ENCODE results near the gene LRRK2.

Gene LRRK2

GRCh38 chr12:40310211-40310610, 85.4 kb downstream of the LRRK2 start:
- H3K27ac ChIP-seq (ENCODE audit: insufficient read depth, low read length, poor library complexity, severe bottlenecking): no peak overlapping the region
- H3K4me3 ChIP-seq (ENCODE audit: insufficient read depth, low read depth, low read length, poor library complexity, severe bottlenecking): no peak overlapping the region
- no peaks in the 10 kb centered on the region for H3K9me3 ChIP-seq (ENCODE audit: control insufficient read depth, low read length)
- DNase-seq: no peak
- H3K4me1 ChIP-seq (ENCODE audit: control insufficient read depth, insufficient read depth, low read length, poor library complexity, severe bottlenecking): no peaks in the 10 kb centered on the region
- H3K27me3 ChIP-seq (replicated peaks; ENCODE audit: control insufficient read depth, insufficient read depth, low read length, poor library complexity, severe bottlenecking): no peaks in the 10 kb centered on the region
- H3K36me3 ChIP-seq (ENCODE audit: control insufficient read depth, insufficient read depth, low read length): no peaks in the 10 kb centered on the region

- Histone ChIP-seq H3K4me1 (ENCODE audit: control insufficient read depth, insufficient read depth, low read length, poor library complexity, severe bottlenecking) (no peaks in the 10 kb centered on the region), H3K4me3 (ENCODE audit: insufficient read depth, low read depth, low read length, poor library complexity, severe bottlenecking) (no peak overlapping the region), H3K36me3 (ENCODE audit: control insufficient read depth, insufficient read depth, low read length) (no peaks in the 10 kb centered on the region), H3K9me3 (ENCODE audit: control insufficient read depth, low read length) (no peaks in the 10 kb centered on the region), H3K27ac (ENCODE audit: insufficient read depth, low read length, poor library complexity, severe bottlenecking) (no peak overlapping the region), H3K27me3 (replicated peaks; ENCODE audit: control insufficient read depth, insufficient read depth, low read length, poor library complexity, severe bottlenecking) (no peaks in the 10 kb centered on the region)
- no peak for DNase-seq
These were observed 87.4 kb downstream of the LRRK2 start for GRCh38 chr12:40312196-40312595.

DNA sequence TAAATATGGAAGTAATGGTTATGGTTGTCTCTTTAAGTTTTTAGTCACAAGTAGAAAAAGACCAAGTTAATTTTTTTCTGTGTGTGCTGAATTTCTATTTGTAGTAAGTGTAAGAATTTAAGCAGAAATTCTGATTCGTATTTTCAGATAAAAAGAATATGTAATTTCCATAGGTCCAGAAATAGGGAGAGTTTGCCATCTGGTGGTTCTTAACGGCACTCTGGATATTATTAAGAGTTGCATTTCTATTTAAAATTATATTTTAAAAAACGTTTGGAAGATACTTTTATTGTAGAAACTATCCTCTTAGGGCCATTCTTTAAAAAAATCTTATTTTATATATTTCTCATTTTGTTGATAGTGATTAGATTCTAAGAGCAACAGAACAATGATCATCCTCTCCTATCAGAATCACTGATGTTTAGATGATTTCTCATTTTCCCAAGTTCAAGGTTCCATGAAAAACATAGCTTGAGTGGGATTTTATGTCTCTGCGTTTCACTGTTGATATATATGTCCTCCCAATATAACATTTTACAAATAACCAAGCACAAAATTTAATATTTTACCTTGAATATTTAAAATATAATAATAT, 88.3 kb downstream of the LRRK2 start:
- Histone ChIP-seq H3K36me3 (ENCODE audit: control insufficient read depth, insufficient read depth, low read length) (no peaks in the 10 kb centered on the region), H3K9me3 (ENCODE audit: control insufficient read depth, low read length) (no peaks in the 10 kb centered on the region), H3K27ac (ENCODE audit: insufficient read depth, low read length, poor library complexity, severe bottlenecking) (no peak overlapping the region), H3K27me3 (replicated peaks; ENCODE audit: control insufficient read depth, insufficient read depth, low read length, poor library complexity, severe bottlenecking) (no peaks in the 10 kb centered on the region), H3K4me3 (ENCODE audit: insufficient read depth, low read depth, low read length, poor library complexity, severe bottlenecking) (no peak overlapping the region), H3K4me1 (ENCODE audit: control insufficient read depth, insufficient read depth, low read length, poor library complexity, severe bottlenecking) (no peaks in the 10 kb centered on the region)
- DNase-seq: no peak

DNA sequence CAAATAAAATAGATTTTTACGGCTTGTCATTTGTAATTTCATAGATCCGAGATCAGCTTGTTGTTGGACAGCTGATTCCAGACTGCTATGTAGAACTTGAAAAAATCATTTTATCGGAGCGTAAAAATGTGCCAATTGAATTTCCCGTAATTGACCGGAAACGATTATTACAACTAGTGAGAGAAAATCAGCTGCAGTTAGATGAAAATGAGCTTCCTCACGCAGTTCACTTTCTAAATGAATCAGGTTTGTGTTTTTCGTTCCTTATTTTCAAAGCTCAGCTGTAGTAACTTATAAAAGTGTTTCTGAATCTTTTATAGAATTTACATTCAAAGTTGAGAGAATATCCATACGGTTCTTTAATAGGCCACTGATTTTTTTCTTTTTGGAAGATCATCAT, 89.1 kb downstream of the LRRK2 start:
- no peak for DNase-seq
- H3K27ac ChIP-seq (ENCODE audit: insufficient read depth, low read length, poor library complexity, severe bottlenecking): no peak overlapping the region
- no peaks in the 10 kb centered on the region for H3K36me3 ChIP-seq (ENCODE audit: control insufficient read depth, insufficient read depth, low read length)
- no peaks in the 10 kb centered on the region for H3K4me1 ChIP-seq (ENCODE audit: control insufficient read depth, insufficient read depth, low read length, poor library complexity, severe bottlenecking)
- H3K4me3 ChIP-seq (ENCODE audit: insufficient read depth, low read depth, low read length, poor library complexity, severe bottlenecking): no peak overlapping the region
- H3K9me3 ChIP-seq (ENCODE audit: control insufficient read depth, low read length): no peaks in the 10 kb centered on the region
- no peaks in the 10 kb centered on the region for H3K27me3 ChIP-seq (replicated peaks; ENCODE audit: control insufficient read depth, insufficient read depth, low read length, poor library complexity, severe bottlenecking)

DNA sequence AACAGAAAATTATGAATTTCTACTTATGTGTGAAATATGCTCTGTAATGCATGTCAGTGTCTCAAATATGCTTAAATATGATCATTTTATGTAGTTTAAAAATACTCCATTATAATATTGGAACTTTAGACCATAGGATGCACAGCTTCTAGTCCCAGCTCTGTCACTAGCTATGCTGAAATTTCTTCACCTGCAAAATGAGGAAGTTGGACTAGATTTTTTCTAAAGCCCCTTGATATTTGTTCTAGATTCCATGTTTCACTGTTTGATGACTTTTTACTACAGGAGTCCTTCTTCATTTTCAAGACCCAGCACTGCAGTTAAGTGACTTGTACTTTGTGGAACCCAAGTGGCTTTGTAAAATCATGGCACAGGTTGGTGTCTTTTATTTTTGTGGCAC, 90.1 kb downstream of the LRRK2 start:
- H3K27me3 ChIP-seq (replicated peaks; ENCODE audit: control insufficient read depth, insufficient read depth, low read length, poor library complexity, severe bottlenecking): no peaks in the 10 kb centered on the region

DNA sequence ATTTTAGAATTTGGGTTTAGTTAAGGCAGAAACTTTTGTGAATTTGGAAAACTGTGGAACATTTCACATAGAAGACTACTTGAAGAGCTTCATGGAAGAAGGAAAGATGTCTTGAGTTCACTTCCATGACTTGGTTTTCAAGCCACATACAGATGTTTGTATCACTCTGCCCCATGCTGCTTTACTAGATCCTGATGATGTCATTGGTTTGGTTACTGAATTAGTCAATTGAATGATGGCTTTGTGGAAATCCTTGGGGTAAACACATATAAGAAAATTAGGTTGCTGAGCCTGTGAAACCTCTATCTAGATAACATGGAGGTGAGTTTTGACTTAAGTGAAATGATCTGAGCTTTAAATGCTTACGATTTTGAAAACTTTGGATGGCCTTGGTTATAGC, 90.6 kb downstream of the LRRK2 start:
- no peak overlapping the region for H3K4me3 ChIP-seq (ENCODE audit: insufficient read depth, low read depth, low read length, poor library complexity, severe bottlenecking)
- no peak overlapping the region for H3K27ac ChIP-seq (ENCODE audit: insufficient read depth, low read length, poor library complexity, severe bottlenecking)
- H3K27me3 ChIP-seq (replicated peaks; ENCODE audit: control insufficient read depth, insufficient read depth, low read length, poor library complexity, severe bottlenecking): no peaks in the 10 kb centered on the region
- H3K4me1 ChIP-seq (ENCODE audit: control insufficient read depth, insufficient read depth, low read length, poor library complexity, severe bottlenecking): no peaks in the 10 kb centered on the region
- no peaks in the 10 kb centered on the region for H3K9me3 ChIP-seq (ENCODE audit: control insufficient read depth, low read length)
- H3K36me3 ChIP-seq (ENCODE audit: control insufficient read depth, insufficient read depth, low read length): no peaks in the 10 kb centered on the region
- no peak for DNase-seq

More for the DNA sequence above, 90.1 kb downstream of the LRRK2 start:
- H3K36me3 ChIP-seq (ENCODE audit: control insufficient read depth, insufficient read depth, low read length): no peaks in the 10 kb centered on the region
- H3K4me3 ChIP-seq (ENCODE audit: insufficient read depth, low read depth, low read length, poor library complexity, severe bottlenecking): no peak overlapping the region
- H3K9me3 ChIP-seq (ENCODE audit: control insufficient read depth, low read length): no peaks in the 10 kb centered on the region
- no peaks in the 10 kb centered on the region for H3K4me1 ChIP-seq (ENCODE audit: control insufficient read depth, insufficient read depth, low read length, poor library complexity, severe bottlenecking)
- no peak for DNase-seq
- H3K27ac ChIP-seq (ENCODE audit: insufficient read depth, low read length, poor library complexity, severe bottlenecking): no peak overlapping the region

- H3K27ac ChIP-seq (ENCODE audit: insufficient read depth, low read length, poor library complexity, severe bottlenecking): no peak overlapping the region
- no peaks in the 10 kb centered on the region for H3K4me1 ChIP-seq (ENCODE audit: control insufficient read depth, insufficient read depth, low read length, poor library complexity, severe bottlenecking)
- no peak overlapping the region for H3K4me3 ChIP-seq (ENCODE audit: insufficient read depth, low read depth, low read length, poor library complexity, severe bottlenecking)
- H3K9me3 ChIP-seq (ENCODE audit: control insufficient read depth, low read length): no peaks in the 10 kb centered on the region
- H3K27me3 ChIP-seq (replicated peaks; ENCODE audit: control insufficient read depth, insufficient read depth, low read length, poor library complexity, severe bottlenecking): no peaks in the 10 kb centered on the region
- no peaks in the 10 kb centered on the region for H3K36me3 ChIP-seq (ENCODE audit: control insufficient read depth, insufficient read depth, low read length)
- no peak for DNase-seq
These were observed 99.5 kb downstream of the LRRK2 start for GRCh38 chr12:40324261-40324660.

DNA sequence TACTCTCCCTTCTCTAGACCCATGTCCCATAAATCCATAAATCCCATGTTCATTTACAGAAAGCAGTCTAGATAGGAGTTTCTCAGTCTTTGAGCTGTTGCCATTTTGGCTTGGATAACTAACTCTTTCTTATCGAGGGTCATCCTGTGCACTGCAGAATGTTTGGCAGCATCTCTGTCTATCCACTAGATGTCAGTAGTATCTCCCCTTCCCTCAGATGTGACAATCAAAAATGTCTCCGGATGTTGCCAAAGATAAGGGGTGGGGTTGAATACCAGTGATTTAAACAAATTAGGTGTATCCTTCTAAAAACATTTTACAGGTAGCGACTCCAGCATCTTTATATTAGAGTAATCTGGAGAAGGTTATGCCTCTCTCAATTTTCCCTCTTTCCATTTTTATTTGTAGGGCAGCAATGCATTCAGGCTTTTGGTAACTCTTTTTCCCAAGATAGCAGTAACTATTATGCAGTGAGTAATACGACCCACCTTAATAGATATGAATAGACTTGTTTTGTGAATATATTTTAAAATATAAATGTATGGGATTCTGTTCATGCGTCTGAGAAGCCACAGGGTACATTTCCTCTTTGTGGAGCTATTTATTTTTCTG, 100.7 kb downstream of the LRRK2 start:
- H3K27ac ChIP-seq (ENCODE audit: insufficient read depth, low read length, poor library complexity, severe bottlenecking): no peak overlapping the region
- no peaks in the 10 kb centered on the region for H3K36me3 ChIP-seq (ENCODE audit: control insufficient read depth, insufficient read depth, low read length)
- H3K27me3 ChIP-seq (replicated peaks; ENCODE audit: control insufficient read depth, insufficient read depth, low read length, poor library complexity, severe bottlenecking): no peaks in the 10 kb centered on the region
- no peaks in the 10 kb centered on the region for H3K9me3 ChIP-seq (ENCODE audit: control insufficient read depth, low read length)
- H3K4me1 ChIP-seq (ENCODE audit: control insufficient read depth, insufficient read depth, low read length, poor library complexity, severe bottlenecking): no peaks in the 10 kb centered on the region
- no peak for DNase-seq
- no peak overlapping the region for H3K4me3 ChIP-seq (ENCODE audit: insufficient read depth, low read depth, low read length, poor library complexity, severe bottlenecking)

- no peaks in the 10 kb centered on the region for H3K36me3 ChIP-seq (ENCODE audit: control insufficient read depth, insufficient read depth, low read length)
These were observed 102.7 kb downstream of the LRRK2 start for GRCh38 chr12:40327535-40327934.

GRCh38 chr12:40330180-40330579, 105.4 kb downstream of the LRRK2 start:
- H3K9me3 ChIP-seq (ENCODE audit: control insufficient read depth, low read length): no peaks in the 10 kb centered on the region
- no peak overlapping the region for H3K4me3 ChIP-seq (ENCODE audit: insufficient read depth, low read depth, low read length, poor library complexity, severe bottlenecking)
- no peak overlapping the region for H3K27ac ChIP-seq (ENCODE audit: insufficient read depth, low read length, poor library complexity, severe bottlenecking)
- H3K4me1 ChIP-seq (ENCODE audit: control insufficient read depth, insufficient read depth, low read length, poor library complexity, severe bottlenecking): no peaks in the 10 kb centered on the region
- DNase-seq: no peak
- H3K27me3 ChIP-seq (replicated peaks; ENCODE audit: control insufficient read depth, insufficient read depth, low read length, poor library complexity, severe bottlenecking): no peaks in the 10 kb centered on the region
- no peaks in the 10 kb centered on the region for H3K36me3 ChIP-seq (ENCODE audit: control insufficient read depth, insufficient read depth, low read length)

More at GRCh38 chr12:40327535-40327934, 102.7 kb downstream of the LRRK2 start:
- H3K27ac ChIP-seq (ENCODE audit: insufficient read depth, low read length, poor library complexity, severe bottlenecking): no peak overlapping the region
- no peaks in the 10 kb centered on the region for H3K4me1 ChIP-seq (ENCODE audit: control insufficient read depth, insufficient read depth, low read length, poor library complexity, severe bottlenecking)
- no peaks in the 10 kb centered on the region for H3K27me3 ChIP-seq (replicated peaks; ENCODE audit: control insufficient read depth, insufficient read depth, low read length, poor library complexity, severe bottlenecking)
- H3K4me3 ChIP-seq (ENCODE audit: insufficient read depth, low read depth, low read length, poor library complexity, severe bottlenecking): no peak overlapping the region
- H3K9me3 ChIP-seq (ENCODE audit: control insufficient read depth, low read length): no peaks in the 10 kb centered on the region
- no peak for DNase-seq

All from effector memory CD4-positive, alpha-beta T cell (primary cell).